HepG2 (cell line): ENCODE results near the gene PFN1. TPM values are rescaled to one million over a fixed set of nuclear protein-coding genes. Genes with fewer than 3 reads are reported as not detected.

Source experiments
- ASH2L ChIP-seq: fragments of 300-600, 200-600 bp; sonication (generic); IDR thresholded peaks from 2 replicates; pipeline ENCODE4 v1.7.0; 2017; ENCODE audit warnings: low read depth, mild to moderate bottlenecking, moderate library complexity, mixed read lengths, low read length; ENCODE audit not compliant: insufficient read length
- BCL6 ChIP-seq: IDR thresholded peaks from 2 replicates; pipeline ENCODE4 v1.6.1; 2016; ENCODE audit warnings: missing genetic modification reagents, missing compliant biosample characterization
- CHD2 ChIP-seq: IDR thresholded peaks from 2 replicates; pipeline ENCODE4 v1.6.1; 2011; ENCODE audit warnings: low read depth, low read length, improper control_type of control experiment
- CREB1 ChIP-seq, 2 experiments: fragments of 450-650 bp in 1 of 2; IDR thresholded peaks; 2 replicates each; pipeline ENCODE4 v1.6.1; 2016 to 2017; ENCODE audit warnings: control low read depth in 1 of 2, mild to moderate bottlenecking in 1 of 2, missing compliant biosample characterization in 1 of 2, missing genetic modification characterization in 1 of 2
- DPF2 ChIP-seq: sonication (generic); formaldehyde crosslinking; IDR thresholded peaks from 2 replicates; pipeline ENCODE4 v1.4.0; 2020; ENCODE audit warnings: mild to moderate bottlenecking, low read depth, missing genetic modification reagents, borderline replicate concordance
- EEA1 ChIP-seq: sonication (generic); formaldehyde crosslinking; IDR thresholded peaks from 2 replicates; pipeline ENCODE4 v1.5.1; 2020; ENCODE audit warnings: mild to moderate bottlenecking, missing genetic modification reagents, borderline replicate concordance
- ELF1 ChIP-seq: sonication (generic); formaldehyde crosslinking; IDR thresholded peaks from 2 replicates; pipeline ENCODE4 v1.4.0; 2020; ENCODE audit warnings: missing genetic modification reagents
- HHEX ChIP-seq: IDR thresholded peaks from 2 replicates; pipeline ENCODE4 v1.6.1; 2016; ENCODE audit warnings: control low read depth
- HOXD1 ChIP-seq: sonication (generic); formaldehyde crosslinking; IDR thresholded peaks from 2 replicates; pipeline ENCODE4 v1.5.0; 2020; ENCODE audit warnings: missing genetic modification reagents
- JDP2 ChIP-seq: sonication (generic); formaldehyde crosslinking; IDR thresholded peaks from 2 replicates; pipeline ENCODE4 v1.8.1; 2022; ENCODE audit warnings: missing genetic modification reagents, borderline replicate concordance
- MIER2 ChIP-seq: IDR thresholded peaks from 2 replicates; pipeline ENCODE4 v1.6.1; 2016; ENCODE audit warnings: missing biosample characterization, missing genetic modification reagents
- RXRA ChIP-seq: sonication (generic); formaldehyde crosslinking; IDR thresholded peaks from 2 replicates; pipeline ENCODE4 v1.5.1; 2020; ENCODE audit warnings: missing genetic modification reagents
- TBX2 ChIP-seq: sonication (generic); formaldehyde crosslinking; IDR thresholded peaks from 2 replicates; pipeline ENCODE4 v1.5.0; 2020; ENCODE audit warnings: missing genetic modification reagents, mild to moderate bottlenecking, borderline replicate concordance
- TRIM24 ChIP-seq: sonication (generic); formaldehyde crosslinking; IDR thresholded peaks from 2 replicates; pipeline ENCODE4 v1.8.0; 2022; ENCODE audit warnings: mild to moderate bottlenecking, missing genetic modification reagents
- ZBTB7A ChIP-seq: sonication (generic); formaldehyde crosslinking; IDR thresholded peaks from 2 replicates; pipeline ENCODE4 v1.8.0; 2022; ENCODE audit warnings: mild to moderate bottlenecking, missing genetic modification reagents
- ZFP62 ChIP-seq: sonication (generic); formaldehyde crosslinking; IDR thresholded peaks from 2 replicates; pipeline ENCODE4 v1.4.0; 2020; ENCODE audit warnings: missing genetic modification reagents
- ZNF235 ChIP-seq: sonication (generic); formaldehyde crosslinking; IDR thresholded peaks from 2 replicates; pipeline ENCODE4 v1.8.1; 2023; ENCODE audit warnings: mild to moderate bottlenecking, missing genetic modification reagents, borderline replicate concordance
- ZNF333 ChIP-seq: sonication (generic); formaldehyde crosslinking; IDR thresholded peaks from 2 replicates; pipeline ENCODE4 v1.4.0; 2020; ENCODE audit warnings: mild to moderate bottlenecking, missing genetic modification reagents, borderline replicate concordance
- ZNF432 ChIP-seq: sonication (generic); formaldehyde crosslinking; IDR thresholded peaks from 2 replicates; pipeline ENCODE4 v1.5.0; 2020; ENCODE audit warnings: missing genetic modification reagents, mild to moderate bottlenecking, borderline replicate concordance
- polyA plus RNA-seq, 8 experiments: library from polyadenylated mRNA; depleted of rRNA in 3 of 8; stranded (reverse) in 7 of 8; unstranded in 1 of 8; fragments of >200 nt; fragmentation: Illumina TruSeq in 4 of 8; extraction: Trizol in 4 of 8; gene quantifications; 2 replicates each; pipeline versions ENCODE4 v1.2.1 to v1.2.3, GENCODE V29; 2011 to 2016; ENCODE audit warnings: low read depth in 4 of 8, missing spikeins in 1 of 8, mixed read lengths in 1 of 8; ENCODE audit not compliant: insufficient read depth in 1 of 8
- total RNA-seq, 5 experiments: library from RNA; depleted of rRNA; stranded (reverse); fragments of >200 nt; fragmentation: Illumina TruSeq; extraction: Trizol; gene quantifications; 2 replicates each; pipeline ENCODE4 v1.2.3, GENCODE V29; 2016; ENCODE audit warnings: low read depth in 1 of 5
- TF ChIP-seq, protein P1 (sequence below): sonication (generic); formaldehyde crosslinking; IDR thresholded peaks from 2 replicates; pipeline ENCODE4 v1.5.0; 2020; ENCODE audit warnings: mild to moderate bottlenecking, missing genetic modification reagents
- TF ChIP-seq, protein P2 (sequence below): IDR thresholded peaks from 2 replicates; pipeline ENCODE4 v1.6.1; 2016; ENCODE audit warnings: missing biosample characterization, missing genetic modification reagents, low read depth
- TF ChIP-seq, protein P3 (sequence below): sonication (generic); formaldehyde crosslinking; IDR thresholded peaks from 2 replicates; pipeline ENCODE4 v1.4.0; 2020; ENCODE audit warnings: missing genetic modification reagents, low read depth, mild to moderate bottlenecking, borderline replicate concordance
- TF ChIP-seq, protein P4 (sequence below): IDR thresholded peaks from 2 replicates; pipeline ENCODE4 v1.6.1; 2012; ENCODE audit warnings: low read depth, low read length, improper control_type of control experiment

PFN1 gene
- total and polyA plus RNA-seq, 2 of the 13 experiments (the other 11 are each of a cell fraction or from before 2014, with no cell fraction given) = 494 to 613 TPM

DNA sequence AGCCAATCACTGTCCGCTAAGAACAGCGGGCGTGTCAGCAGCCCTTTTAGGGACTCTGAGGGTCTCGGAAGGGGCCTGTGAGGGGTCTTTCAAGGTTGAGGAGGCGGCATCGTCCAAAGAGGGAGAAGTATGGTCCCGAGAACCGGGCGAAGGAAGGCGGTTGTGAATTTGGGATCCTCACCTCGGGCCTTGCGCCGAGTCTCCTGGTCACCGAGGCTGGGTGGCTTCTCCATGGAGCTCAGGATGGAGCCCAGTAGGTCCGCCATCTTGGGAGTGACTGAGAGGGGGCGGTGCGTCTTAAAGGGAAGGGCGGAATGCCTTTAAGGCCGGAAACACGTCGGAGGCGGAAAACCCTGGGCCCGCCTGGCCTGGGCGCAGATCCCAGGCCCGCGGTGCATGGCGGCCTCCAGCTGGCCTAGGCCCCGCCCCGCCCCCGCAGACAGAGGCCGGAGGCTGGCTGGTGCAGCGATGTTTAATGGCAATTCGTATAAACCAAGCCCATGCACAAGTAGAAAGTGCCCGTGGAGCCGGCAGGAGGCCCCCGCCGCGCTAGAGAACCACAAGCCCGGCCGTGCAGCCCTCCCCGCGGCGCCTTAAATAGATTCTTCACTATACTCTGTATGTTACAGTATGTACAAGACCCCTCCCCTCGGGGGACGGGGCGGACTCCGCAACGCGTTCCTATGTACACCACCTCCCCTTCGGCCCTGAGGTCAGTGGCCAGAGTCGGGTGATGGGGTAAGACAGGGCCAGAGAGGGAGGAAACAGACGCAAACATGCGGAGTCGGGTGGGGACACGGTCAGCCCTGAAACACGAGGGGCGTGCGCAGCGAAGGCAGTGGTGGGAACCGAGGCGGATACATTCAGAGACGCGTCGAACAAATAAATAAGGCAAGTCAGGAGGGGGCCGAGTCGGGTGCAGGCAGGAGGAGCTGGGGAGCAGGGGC, 19.5 kb upstream of the PFN1 start, which contains the start of gene SPAG7 (continued):
- TF ChIP-seq, protein P1, sequence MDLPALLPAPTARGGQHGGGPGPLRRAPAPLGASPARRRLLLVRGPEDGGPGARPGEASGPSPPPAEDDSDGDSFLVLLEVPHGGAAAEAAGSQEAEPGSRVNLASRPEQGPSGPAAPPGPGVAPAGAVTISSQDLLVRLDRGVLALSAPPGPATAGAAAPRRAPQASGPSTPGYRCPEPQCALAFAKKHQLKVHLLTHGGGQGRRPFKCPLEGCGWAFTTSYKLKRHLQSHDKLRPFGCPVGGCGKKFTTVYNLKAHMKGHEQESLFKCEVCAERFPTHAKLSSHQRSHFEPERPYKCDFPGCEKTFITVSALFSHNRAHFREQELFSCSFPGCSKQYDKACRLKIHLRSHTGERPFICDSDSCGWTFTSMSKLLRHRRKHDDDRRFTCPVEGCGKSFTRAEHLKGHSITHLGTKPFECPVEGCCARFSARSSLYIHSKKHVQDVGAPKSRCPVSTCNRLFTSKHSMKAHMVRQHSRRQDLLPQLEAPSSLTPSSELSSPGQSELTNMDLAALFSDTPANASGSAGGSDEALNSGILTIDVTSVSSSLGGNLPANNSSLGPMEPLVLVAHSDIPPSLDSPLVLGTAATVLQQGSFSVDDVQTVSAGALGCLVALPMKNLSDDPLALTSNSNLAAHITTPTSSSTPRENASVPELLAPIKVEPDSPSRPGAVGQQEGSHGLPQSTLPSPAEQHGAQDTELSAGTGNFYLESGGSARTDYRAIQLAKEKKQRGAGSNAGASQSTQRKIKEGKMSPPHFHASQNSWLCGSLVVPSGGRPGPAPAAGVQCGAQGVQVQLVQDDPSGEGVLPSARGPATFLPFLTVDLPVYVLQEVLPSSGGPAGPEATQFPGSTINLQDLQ (CRISPR knock-in tag) = no peak; the same call in 1 of the 2 replicates
- TF ChIP-seq ELF1 (CRISPR knock-in tag) (0 out of 2 replicates have a peak, but pooled peaks have one; percentile 3), MIER2 (CRISPR knock-in tag) (0 out of 2 replicates have a peak, but pooled peaks have one; percentile 39), TRIM24 (CRISPR knock-in tag) (no peak), ZFP62 (CRISPR knock-in tag) (no peak), CHD2 (no peak), TBX2 (CRISPR knock-in tag) (peak; percentile 62), HOXD1 (CRISPR knock-in tag) (no peak), HHEX (CRISPR knock-in tag) (no peak), ZBTB7A (CRISPR knock-in tag) (peak; percentile 60), RXRA (CRISPR knock-in tag) (peak; percentile 74), DPF2 (CRISPR knock-in tag) (no peak), ZNF432 (CRISPR knock-in tag) (no peak), CREB1 (IDR thresholded peaks at IDR 0.05) (no peak), CREB1 (CRISPR knock-in tag; IDR thresholded peaks at IDR 0.05) (peak; percentile 66), EEA1 (CRISPR knock-in tag) (peak; percentile 12; the same call in 1 of the 2 replicates), BCL6 (CRISPR knock-in tag) (no peak; the same call in 1 of the 2 replicates), ZNF235 (CRISPR knock-in tag) (no peak), ASH2L (peak; percentile 71), ZNF333 (CRISPR knock-in tag) (no peak), JDP2 (CRISPR knock-in tag) (no peak; the same call in 1 of the 2 replicates)
- TF ChIP-seq, protein P2, sequence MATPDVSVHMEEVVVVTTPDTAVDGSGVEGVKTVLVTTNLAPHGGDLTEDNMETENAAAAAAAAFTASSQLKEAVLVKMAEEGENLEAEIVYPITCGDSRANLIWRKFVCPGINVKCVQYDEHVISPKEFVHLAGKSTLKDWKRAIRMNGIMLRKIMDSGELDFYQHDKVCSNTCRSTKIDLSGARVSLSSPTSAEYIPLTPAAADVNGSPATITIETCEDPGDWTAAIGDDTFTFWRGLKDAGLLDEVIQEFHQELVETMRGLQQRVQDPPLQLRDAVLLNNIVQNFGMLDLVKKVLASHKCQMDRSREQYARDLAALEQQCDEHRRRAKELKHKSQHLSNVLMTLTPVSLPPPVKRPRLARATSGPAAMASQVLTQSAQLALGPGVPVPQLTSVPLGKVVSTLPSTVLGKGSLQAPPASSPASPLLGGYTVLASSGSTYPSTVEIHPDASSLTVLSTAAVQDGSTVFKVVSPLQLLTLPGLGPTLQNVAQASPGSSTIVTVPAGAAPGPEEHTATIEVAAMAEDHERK (CRISPR knock-in tag) = no peak
- TF ChIP-seq, protein P3, sequence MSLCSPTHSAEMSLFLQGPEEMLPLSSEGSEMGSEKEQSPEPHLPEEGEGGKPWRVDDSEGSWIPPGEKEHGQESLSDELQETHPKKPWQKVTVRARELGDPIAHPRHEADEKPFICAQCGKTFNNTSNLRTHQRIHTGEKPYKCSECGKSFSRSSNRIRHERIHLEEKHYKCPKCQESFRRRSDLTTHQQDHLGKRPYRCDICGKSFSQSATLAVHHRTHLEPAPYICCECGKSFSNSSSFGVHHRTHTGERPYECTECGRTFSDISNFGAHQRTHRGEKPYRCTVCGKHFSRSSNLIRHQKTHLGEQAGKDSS = peak; percentile 57; the same call in 1 of the 2 replicates
- TF ChIP-seq, protein P4, sequence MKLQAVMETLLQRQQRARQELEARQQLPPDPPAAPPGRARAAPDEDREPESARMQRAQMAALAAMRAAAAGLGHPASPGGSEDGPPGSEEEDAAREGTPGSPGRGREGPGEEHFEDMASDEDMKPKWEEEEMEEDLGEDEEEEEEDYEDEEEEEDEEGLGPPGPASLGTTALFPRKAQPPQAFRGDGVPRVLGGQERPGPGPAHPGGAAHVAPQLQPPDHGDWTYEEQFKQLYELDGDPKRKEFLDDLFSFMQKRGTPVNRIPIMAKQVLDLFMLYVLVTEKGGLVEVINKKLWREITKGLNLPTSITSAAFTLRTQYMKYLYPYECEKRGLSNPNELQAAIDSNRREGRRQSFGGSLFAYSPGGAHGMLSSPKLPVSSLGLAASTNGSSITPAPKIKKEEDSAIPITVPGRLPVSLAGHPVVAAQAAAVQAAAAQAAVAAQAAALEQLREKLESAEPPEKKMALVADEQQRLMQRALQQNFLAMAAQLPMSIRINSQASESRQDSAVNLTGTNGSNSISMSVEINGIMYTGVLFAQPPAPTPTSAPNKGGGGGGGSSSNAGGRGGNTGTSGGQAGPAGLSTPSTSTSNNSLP = no peak
